NCI-H524 (cell line): ENCODE data around the gene HYLS1.

Experiments
- DNase-seq, 2 experiments: peaks; one replicate each; lab custom pipeline; 2025; lab: John Stamatoyannopoulos, UW

The HYLS1 gene

DNA sequence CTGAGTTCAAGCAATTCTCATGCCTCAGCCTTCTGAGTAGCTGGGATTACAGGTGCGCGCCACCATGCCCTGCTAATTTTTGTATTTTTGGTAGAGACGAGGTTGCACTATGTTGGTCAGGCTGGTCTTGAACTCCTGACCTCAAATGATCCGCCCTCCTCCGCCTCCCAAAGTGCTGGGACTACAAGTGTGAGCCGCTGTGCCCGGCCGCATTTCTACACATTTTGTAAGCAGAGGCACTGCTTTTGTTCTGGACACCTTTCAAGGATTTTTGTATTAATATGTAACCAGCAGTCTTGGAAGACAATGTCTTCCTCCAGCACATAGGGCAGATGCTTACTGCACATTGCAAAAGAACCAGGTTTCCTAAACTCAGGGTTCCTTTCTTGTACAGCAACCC is 47.0 kb downstream of the HYLS1 start:
- DNase-seq, result no peak

DNA sequence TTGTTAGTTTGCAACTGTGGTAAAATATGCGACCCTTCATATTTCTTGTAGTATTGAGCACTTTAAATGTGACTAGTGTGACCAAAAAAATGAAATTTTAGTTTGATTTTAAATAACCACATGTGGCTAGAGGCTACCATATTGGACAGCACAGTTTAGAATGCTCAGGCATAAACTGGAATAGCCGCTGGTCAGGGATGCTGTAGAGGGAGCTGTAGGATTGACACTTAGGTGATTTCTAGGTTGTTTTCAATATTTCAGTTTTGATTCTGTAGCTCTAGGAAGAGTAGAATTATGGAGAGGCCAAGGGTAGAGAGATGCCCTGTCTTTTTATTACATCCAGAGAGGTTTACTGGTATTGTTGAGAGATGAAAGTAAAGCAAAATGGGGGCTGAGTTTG is 47.6 kb downstream of the HYLS1 start:
- no peak for DNase-seq

DNA sequence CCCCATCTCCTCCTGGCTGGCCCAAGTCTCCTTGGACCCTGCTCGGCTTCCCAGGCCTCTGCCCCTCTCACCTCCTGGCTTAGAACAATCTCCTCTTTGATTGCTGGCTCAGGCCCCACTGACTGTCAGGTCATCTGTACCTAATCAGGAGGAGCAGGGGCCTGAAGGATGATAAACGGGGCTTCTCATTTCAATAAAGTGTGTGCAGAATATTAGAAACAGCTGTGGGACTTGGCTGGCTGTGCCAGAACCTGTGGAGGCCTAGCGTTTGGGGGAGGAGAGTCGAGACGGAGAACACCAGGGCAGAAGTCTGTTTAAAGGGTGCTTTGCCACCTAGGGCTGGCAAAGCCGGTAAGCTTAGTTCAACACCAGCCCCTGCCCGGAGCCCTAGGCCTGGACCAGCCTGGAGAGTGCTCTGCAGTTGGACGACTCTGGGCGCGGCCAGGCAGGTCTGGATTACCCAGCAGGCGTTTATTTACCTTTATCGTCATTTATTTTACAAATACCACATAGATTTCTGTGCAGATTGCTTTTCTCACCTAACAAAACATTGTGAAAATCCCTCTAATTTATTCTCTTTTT is 48.2 kb downstream of the HYLS1 start:
- no peak for DNase-seq

DNA sequence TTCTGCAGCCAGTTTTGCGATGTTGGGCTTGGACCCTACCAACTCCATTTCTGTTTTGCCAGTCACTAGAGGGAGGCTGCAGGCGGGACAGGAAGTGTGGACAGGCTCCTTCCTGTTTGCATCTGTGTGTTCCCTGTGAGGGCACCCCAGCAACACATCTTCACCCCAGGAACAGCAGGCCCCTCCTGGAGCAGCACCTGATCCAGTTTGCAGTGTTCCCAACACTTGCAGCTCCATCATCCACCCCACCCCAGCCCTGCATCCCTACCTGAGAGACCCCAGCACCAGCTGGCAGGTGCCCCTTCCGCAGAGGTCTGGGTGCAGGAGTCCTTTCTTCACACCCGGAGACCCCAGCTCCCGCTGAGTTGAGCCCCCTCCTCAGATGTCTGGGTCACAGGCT is 51.0 kb downstream of the HYLS1 start:
- DNase-seq, result no peak

DNA sequence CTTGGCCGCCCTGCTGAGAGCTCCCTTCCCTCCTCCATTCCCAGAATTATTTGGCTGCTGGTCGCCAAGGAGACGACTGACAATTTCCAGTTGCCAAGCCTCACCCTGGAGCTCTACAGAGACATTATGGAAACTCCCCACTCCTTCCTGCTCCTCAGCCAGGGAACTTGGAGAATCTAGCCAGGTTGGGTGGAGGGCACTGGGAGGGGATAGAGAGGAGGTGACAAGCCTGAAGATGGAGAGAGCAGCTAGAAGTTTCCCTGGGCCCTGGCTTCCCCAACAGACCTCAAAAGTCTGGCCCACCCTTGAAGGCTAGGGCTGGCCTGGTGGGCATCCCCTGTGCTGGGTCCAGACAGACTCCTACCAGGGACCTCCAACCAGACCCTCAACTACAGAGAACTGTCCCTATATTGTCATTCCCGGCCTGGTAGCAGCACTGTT is 51.6 kb downstream of the HYLS1 start:
- DNase-seq, result no peak

DNA sequence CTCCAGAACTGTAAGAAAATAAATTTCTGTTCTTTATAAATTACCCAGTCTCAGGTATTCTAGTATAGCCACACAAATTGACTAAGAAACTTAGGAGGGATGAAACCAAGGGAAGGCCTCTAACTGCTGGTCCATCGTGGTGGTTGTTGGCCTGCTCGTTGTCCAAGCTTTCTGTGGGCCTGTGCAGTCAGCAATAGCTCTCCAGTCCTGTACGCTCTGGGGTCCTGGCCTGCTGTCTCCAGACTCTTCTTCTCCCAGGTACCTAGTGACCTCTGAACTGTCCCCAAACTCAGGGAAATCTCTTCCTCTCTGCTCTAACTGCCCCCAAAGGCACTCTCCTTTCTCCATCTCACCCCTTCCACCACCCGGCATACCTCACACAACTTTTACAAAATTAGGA is 52.7 kb downstream of the HYLS1 start:
- DNase-seq, result no peak

DNA sequence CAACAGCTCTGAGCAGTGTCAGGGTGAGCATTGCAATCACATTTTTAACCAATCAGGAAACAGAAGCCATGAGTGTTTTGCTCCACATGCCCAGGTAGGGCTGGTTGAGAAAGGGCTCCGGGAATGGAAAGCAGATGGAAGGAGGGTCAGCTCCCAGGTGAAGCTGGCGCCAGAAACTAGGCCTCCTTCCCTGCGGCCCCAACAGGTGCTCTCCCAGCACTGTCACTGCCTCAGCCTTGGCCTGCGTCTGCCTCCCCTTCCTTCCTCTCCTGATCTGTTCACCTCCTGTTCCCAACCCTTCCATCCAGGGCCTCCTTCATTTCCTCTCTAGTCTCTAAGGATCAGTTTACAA is 53.8 kb downstream of the HYLS1 start:
- DNase-seq, result peak in 1 of 2 experiments; percentile 57

DNA sequence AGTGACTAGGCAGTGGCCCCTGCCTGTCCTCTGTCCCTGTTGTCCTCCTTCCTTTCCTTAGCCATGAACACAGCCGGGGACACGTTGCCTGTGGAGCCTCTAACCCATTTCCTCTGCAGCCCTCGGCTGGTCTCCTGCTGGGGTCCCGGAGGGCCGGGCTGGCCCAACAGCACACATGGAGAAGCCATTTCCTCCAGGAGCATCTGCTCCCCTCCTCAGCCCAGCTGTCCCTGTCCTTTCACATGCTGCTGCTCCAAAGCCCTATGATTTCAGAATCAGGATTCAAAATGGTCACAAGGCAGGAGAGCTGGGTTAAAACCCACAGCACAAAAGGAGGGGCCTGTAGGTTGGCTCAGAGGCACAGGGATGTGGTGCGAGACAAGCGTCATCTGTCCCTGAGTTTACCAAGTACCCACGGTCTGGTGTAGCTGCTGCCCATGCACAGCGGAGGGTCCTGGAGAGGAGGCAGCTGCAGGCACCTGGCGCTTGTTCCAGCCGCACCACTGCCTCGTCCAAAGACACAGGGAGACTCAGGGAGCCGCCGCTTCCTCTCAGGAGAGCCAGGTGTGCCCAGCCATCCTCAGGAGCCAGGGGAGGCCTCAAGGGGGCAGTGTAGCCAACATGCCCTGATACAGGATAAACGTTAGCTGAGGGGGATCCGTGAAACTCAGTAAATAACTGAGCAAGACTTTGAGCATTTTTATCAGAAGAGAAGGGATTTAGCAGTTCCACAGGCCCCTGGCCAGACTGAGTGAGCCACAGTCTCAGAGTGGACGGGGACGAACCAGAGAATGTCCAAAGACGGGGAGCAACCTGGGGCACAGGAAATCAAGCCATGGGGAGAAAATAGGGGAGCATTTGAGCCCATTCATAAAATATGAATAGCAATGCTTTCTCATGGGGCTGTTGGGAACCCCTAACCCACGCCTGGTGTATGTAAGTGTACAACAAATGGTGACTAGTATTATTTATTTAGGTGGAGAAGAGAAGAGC is 54.4 kb downstream of the HYLS1 start:
- DNase-seq, result peak; percentile 91 to 93

DNA sequence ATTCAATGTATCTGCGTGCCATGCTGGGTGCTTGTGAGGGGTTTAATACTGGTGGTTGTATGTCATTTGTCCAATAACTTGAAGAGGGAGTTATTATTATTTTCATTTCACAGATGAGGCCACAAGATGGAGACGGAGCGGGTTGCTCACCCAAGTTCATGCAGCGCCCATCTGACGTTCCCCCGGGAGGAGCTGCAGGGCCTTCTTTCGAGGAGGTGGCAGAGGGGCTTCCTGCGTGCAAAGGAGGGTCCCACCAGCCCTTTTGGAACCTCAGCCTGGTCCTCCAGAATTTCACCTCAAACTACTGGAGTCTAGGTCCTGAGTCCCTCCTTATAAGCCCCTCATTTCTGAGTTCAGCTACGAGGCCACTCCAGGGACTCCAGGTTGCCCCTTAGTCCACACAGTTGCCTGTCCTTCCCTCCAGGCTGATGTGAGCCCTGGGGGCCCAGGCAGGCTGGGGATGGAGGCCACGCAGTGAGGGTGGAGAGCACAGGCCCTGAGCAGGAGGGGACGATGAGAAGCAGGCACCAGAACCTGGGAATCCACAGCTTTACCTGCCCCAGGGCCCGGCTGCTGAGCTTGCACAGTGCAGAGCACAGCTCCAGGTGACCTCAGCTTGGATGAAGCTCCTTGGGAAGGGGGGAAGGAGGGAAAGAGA is 55.4 kb downstream of the HYLS1 start:
- no peak for DNase-seq

DNA sequence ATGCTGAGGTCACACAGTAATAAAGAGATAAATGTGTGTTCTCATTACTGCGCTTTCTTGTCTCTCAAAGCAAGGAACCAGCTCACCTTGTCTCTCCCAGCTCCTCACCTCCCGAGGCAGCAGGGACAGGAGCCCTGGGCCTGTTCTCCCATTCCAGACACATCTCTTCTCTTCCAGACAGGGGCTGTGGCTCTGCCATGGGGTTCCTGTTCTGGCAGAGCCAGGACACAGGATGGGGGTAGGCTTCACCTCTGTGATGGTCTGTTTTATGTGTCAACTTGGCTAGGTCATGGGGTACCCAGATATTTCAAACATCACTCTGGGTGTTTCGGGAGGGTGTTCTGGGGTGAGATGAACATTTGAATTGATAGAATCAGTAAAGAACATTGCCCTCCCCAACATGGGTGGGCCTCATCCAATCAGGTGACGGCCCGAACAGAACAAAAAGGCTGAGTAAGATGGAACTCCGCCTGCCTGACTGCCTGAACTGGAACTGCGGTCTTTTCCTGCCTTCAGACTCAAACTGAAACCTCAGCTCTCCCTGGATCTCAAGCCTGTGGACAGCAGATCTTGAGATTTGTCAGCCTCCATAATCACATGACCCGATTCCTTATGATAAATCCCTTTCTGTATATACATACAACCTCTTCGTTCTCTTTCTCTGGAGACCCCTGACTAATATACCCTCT is 56.3 kb downstream of the HYLS1 start:
- DNase-seq, result no peak

DNA sequence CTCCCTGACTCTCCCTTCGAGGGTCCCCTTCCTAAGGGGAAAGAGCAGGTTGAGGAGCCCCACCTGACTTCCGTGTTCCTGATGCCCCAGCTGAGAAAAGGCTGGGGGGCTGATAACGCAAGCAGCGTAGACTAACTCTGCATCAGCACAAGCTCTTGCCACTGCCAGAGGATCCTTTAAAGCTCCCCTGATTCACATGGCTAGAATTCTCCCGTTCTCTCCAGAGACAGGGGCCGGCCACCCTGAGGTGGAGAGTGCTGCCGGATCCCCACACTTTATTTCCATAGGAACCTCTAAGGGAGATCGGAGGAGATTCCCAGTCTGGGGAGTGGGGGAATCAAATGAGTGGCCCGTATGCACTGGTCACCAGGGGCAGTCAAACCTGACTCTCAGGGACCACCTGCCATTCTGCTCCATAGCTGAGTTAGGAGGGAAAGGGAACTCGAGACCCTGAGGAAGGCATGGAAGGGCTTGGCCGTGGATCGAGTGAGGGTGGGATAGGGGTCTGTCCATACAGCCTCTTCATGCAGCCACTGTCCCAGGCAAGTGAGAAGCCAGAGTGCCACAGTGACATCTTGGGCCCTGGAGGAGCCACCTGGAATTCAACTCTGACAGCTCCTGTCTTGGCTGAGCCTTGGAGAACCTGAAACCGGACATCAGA is 57.0 kb downstream of the HYLS1 start:
- DNase-seq, result no peak

DNA sequence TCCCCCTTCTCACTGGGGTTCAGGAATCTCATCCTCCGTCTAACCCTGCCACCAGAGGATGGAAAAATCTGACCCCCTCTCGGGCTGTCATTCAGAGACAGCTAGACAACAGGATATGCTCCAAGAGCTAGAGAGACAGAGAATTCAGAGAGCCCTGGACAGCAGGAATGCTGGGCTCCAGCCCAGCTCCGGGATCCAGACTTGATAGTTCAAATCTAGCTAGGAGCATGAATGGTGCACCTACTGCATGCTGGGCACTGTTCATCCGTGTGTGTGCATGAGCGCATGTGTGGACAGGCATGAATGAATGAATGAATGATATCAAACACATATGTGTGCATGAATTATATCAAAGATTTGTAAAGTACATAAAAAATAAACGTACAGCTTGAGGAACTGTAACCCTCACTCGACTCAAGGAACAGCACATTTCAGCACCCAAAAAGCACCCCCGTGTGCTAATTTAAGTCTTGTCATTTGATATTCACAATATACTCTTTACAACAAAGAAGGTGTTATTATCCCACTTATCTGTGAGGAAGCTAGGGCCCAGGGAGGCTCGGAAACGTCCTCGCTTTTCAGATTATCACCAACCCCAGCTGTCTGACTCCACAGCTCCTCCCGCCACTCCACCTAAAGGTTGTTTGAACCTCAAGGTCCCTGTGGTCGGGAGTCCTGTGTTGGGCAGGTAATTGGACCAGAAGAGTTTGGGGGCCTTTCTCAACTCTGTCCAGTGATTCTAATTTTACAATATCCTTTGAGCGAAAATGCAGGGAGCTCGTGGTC is 57.7 kb downstream of the HYLS1 start:
- peak in 1 of 2 experiments; percentile 17 for DNase-seq

DNA sequence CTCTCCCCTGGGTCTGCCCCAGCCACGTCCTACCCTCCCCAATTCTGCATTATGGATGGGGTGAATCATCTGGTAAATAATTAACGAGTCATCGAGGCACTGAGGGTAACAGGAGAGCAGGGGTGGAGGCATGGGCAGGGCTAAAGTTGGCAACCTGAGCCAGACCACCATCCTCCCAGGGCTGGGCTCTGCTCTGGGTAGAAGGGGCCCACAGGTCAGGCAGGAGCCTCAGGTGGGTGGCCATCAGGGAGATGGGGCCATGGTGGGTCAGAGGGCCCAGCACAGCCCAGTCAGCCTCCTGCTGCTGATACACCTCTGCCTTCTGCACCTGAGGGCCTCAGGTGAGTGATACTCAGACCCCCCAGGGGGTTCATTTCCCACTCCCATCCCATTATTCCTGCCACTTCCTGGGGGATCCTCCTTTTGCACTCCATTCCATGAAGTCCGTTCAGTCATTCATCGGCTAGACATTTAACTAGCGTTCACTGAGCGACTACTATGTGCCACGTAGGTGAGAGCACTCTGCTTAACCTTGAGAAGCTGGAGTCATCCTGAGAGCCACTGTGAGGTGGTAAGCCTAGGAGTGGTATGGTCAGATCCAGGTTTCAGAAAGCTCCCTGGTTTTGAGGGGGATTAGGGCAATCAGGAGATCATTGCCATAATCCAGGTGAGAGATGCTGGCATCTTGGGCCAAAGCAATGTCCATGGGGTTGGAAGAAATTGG is 58.5 kb downstream of the HYLS1 start, which contains the start of gene VSIG10L2:
Gene VSIG10L2, plus strand, starts transcription at position 248 of the 724 bp plus-strand sequence. Its CDS starts 12 bp downstream, at position 260.
- no peak for DNase-seq

DNA sequence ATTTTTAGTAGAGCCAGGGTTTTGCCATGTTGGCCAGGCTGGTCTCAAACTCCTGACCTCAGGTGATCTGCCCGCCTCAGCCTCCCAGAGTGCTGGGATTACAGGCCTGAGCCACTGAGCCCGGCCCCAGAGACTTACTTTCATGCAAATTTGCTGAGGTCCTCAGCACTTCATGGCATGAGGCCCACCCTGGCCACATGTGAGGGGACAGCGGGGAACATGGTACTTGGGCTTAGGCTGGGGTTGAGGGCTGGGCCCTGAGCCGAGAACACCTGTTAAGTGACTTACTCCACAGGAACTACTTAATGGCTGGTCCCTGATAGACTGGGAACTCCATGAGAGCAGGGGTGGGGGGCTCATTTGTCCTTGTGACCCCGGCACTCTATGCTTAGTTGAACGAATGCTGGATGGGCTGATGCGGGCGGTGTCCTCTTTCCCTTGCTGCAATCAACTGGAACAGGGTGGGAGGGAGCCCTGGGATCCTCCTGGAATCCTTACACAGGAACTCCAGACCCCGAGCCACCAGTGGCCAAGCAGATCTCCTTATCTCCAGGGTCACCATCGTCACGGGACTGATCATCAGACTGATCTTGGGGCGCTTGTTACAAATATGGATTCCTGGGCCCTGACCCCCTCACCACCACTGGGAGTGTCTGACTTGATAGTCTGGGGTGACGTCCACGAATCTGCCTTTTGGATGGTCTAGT is 59.4 kb downstream of the HYLS1 start:
- no peak for DNase-seq

DNA sequence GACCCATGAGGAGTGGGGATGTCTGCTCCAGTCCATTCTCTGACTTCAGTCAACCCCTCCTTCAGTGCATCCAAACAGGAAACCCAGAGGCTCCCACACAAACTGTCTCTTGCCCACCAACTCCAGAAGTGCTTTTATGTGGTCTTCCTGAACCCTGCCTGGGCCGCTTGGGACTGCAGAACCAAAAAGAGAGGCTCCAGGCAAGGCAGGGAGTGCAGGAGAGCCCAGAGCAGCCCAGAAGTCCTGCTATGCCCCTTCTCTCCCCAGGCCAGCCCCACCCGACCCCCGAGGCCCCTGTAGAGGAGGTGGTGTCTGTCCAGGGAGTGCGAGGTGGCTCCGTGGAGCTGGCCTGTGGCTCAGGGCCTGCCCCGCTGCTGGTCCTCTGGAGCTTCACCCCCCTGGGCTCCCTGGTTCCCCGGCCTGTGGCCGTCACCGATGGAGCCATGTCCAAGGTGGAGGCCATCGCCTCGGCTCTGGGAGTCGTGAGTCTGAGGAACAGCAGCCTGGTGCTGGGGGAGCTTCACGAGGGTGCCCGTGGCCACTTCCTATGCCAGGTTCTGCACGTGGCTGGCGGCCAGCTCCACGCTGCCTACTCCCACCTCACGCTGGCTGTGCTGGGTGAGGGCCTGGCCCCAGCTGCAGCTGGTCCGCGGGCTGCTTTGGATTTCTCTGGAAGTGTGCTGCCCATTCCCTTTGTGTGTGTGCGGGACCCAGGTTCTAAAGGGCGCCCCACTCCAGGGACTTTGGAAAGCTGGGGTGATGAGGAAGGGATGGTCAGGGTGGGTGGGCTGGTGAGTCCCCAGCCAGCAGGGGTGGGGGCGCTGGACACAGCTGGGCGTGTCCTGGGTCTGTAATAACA is 60.2 kb downstream of the HYLS1 start:
- no peak for DNase-seq

DNA sequence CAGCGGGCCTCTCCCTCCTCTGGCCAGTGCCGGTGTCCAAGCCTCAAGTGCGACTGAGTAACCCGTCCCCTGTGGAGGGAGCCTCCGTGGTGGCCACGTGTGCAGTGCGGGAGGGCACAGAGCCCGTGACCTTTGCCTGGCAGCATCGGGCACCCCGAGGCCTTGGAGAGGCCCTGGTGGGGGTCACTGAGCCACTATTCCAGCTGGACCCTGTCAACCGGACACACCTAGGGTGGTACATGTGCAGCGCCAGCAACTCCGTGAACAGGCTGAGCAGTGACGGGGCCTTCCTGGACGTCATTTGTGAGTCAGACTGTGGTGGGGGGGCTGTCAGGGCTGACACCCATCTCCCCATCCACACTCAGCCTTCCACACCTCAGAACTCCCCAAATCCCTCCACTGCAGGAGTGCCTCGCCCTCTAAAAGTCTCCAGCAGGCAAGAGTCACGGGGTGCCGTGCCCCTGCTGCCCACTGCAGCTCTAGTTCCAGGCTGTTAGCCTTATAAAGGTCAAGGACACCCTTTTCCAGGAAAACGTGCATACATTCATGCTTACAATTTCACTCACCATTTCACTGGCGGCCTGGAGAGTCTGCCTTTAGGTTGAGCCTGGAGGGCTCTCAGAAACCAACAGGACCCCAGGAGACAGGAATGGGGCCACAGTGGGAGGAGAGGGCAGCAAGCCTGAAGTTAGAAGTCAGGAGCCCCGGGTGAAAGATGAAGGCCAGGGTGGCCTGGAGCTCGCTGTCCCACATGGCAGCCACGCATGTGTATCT is 61.0 kb downstream of the HYLS1 start:
- no peak for DNase-seq

DNA sequence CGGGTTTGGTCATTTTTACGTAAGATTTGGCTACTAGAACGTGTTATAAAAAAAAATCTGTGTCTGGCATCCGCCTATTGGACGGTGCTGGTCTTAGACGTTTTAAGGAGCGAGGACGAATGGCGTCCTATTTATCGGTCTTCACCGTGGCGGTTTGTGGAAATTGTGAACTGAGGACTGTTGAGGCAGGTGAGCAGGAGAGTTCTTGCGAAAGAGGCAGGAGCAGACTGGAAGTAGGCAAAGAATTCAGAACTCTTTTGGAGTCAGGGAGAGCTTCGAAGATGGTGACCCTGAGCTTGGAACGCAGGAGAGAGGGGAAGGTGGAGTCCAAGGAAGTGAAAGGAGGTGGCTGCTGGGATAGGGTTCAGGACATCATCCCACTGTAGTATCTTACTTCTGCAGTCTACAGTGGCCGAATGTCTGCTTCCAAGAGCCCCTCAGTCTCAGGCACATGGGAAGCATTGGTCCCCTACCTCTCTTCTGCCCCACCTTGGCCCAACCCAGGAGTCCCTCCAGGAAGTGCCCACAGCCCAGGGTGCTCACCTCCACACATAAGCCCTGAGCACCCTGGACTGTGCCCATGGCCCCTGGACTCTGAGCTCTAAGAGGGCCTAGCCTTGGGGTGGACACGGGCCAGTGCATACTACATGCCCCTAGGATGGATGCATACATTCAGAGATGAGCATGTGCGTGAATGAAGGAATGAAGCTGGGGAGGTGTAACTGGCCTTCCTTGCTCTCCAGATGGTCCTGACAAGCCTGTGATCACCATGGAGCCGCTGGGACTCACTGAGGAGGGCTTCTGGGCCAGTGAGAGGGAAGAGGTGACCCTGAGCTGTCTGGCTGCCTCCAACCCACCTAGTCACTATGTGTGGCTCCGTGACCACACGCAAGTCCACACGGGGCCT is 62.1 kb downstream of the HYLS1 start:
- DNase-seq, result no peak
